ENCODE data around the gene SLC10A1.
"Not testable (repeated sequence)": the region's sequence is repeated elsewhere in the genome, so short reads cannot be mapped to it uniquely, and the experiment has no call there.

Gene SLC10A1

GRCh38 chr14:69822456-69822855 lies 25.4 kb upstream of the SLC10A1 start:
- Histone ChIP-seq H3K27me3 (ENCODE audit: control insufficient read depth, insufficient read depth, low read length) (no peaks in the 10 kb centered on the region), H3K36me3 (ENCODE audit: control insufficient read depth, insufficient read depth, low read length) (no peaks in the 10 kb centered on the region)

DNA sequence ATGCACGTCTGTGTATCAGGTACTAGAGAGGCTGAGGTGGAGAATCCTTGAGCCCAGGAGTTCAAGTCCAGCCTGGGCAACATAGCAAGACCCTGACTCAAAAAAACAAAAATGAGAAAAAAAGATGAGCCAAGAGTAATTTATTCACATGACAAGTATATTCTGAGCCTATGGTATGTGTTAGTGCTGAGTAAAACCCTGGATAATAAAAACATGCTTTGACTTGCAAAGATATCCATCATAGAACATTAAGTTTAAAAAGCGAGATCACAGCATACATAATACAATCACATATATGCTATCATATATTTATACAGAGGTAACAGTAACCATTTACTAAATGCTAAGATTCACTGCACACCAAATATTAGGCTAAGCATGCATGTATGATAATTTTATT lies 23.9 kb upstream of the SLC10A1 start:
- Histone ChIP-seq H3K9me3 (ENCODE audit: control insufficient read depth, insufficient read depth, low read length) (no peaks in the 10 kb centered on the region), H3K9ac (ENCODE audit: low read depth, low read length) (no peak overlapping the region), H3K27ac (ENCODE audit: low read depth, low read length) (no peak overlapping the region), H3K36me3 (ENCODE audit: control insufficient read depth, insufficient read depth, low read length) (no peaks in the 10 kb centered on the region), H3K27me3 (ENCODE audit: control insufficient read depth, insufficient read depth, low read length) (no peaks in the 10 kb centered on the region), H3K4me1 (ENCODE audit: control insufficient read depth, insufficient read depth, low read length) (peaks cover 5% of the 10 kb centered on the region; the same call in 1 of the 2 replicates), H3K4me3 (ENCODE audit: low read depth, low read length) (no peak overlapping the region)

More at GRCh38 chr14:69822456-69822855, 25.4 kb upstream of the SLC10A1 start:
- H3K4me1 ChIP-seq (ENCODE audit: control insufficient read depth, insufficient read depth, low read length): peaks cover 5% of the 10 kb centered on the region; the same call in 1 of the 2 replicates
- no peaks in the 10 kb centered on the region for H3K9me3 ChIP-seq (ENCODE audit: control insufficient read depth, insufficient read depth, low read length)
- H3K27ac ChIP-seq (ENCODE audit: low read depth, low read length): no peak overlapping the region
- H3K9ac ChIP-seq (ENCODE audit: low read depth, low read length): no peak overlapping the region
- H3K4me3 ChIP-seq (ENCODE audit: low read depth, low read length): no peak overlapping the region

GRCh38 chr14:69819607-69820006 lies 22.6 kb upstream of the SLC10A1 start:
- no peak overlapping the region for H3K27ac ChIP-seq (ENCODE audit: low read depth, low read length)
- H3K36me3 ChIP-seq (ENCODE audit: control insufficient read depth, insufficient read depth, low read length): no peaks in the 10 kb centered on the region
- H3K9me3 ChIP-seq (ENCODE audit: control insufficient read depth, insufficient read depth, low read length): no peaks in the 10 kb centered on the region
- no peak overlapping the region for H3K9ac ChIP-seq (ENCODE audit: low read depth, low read length)
- peaks cover 5% of the 10 kb centered on the region; the same call in 1 of the 2 replicates for H3K4me1 ChIP-seq (ENCODE audit: control insufficient read depth, insufficient read depth, low read length)
- H3K27me3 ChIP-seq (ENCODE audit: control insufficient read depth, insufficient read depth, low read length): no peaks in the 10 kb centered on the region
- no peak overlapping the region for H3K4me3 ChIP-seq (ENCODE audit: low read depth, low read length)

- no peaks in the 10 kb centered on the region for H3K9me3 ChIP-seq (ENCODE audit: control insufficient read depth, insufficient read depth, low read length)
- no peaks in the 10 kb centered on the region for H3K27me3 ChIP-seq (ENCODE audit: control insufficient read depth, insufficient read depth, low read length)
- no peaks in the 10 kb centered on the region for H3K36me3 ChIP-seq (ENCODE audit: control insufficient read depth, insufficient read depth, low read length)
- H3K4me3 ChIP-seq (ENCODE audit: low read depth, low read length): no peak overlapping the region
- no peak overlapping the region for H3K27ac ChIP-seq (ENCODE audit: low read depth, low read length)
- H3K9ac ChIP-seq (ENCODE audit: low read depth, low read length): no peak overlapping the region
- peaks cover 5% of the 10 kb centered on the region; the same call in 1 of the 2 replicates for H3K4me1 ChIP-seq (ENCODE audit: control insufficient read depth, insufficient read depth, low read length)
Measured at GRCh38 chr14:69818758-69819191, 21.7 kb upstream of the SLC10A1 start.

- no peaks in the 10 kb centered on the region for H3K36me3 ChIP-seq (ENCODE audit: control insufficient read depth, insufficient read depth, low read length)
- no peak overlapping the region for H3K27ac ChIP-seq (ENCODE audit: low read depth, low read length)
- H3K9me3 ChIP-seq (ENCODE audit: control insufficient read depth, insufficient read depth, low read length): no peaks in the 10 kb centered on the region
- no peak overlapping the region for H3K9ac ChIP-seq (ENCODE audit: low read depth, low read length)
- no peak overlapping the region for H3K4me3 ChIP-seq (ENCODE audit: low read depth, low read length)
- no peaks in the 10 kb centered on the region for H3K27me3 ChIP-seq (ENCODE audit: control insufficient read depth, insufficient read depth, low read length)
- H3K4me1 ChIP-seq (ENCODE audit: control insufficient read depth, insufficient read depth, low read length): peaks cover 5% of the 10 kb centered on the region; the same call in 1 of the 2 replicates
Measured at GRCh38 chr14:69816216-69816615, 19.2 kb upstream of the SLC10A1 start.

DNA sequence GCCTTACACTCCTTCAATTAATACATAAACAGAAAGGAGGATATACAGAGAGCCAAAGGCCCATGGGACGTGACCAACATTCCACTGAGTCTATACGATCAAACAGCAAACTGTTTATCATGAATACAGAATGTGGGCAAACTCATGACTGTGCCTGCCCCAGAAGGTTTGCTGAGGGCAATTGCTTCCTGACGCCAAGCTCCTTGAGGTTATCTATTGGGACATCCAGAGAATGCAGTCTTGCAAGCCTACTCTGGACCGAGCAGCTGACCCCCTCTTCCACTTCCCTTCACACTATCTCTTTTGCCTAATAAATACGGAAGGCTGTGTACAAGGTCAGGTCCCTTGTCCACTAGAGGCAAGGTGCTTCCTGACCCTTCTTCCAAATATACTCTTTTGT lies 18.5 kb upstream of the SLC10A1 start:
- Histone ChIP-seq H3K36me3 (ENCODE audit: control insufficient read depth, insufficient read depth, low read length) (no peaks in the 10 kb centered on the region), H3K9me3 (ENCODE audit: control insufficient read depth, insufficient read depth, low read length) (no peaks in the 10 kb centered on the region), H3K9ac (ENCODE audit: low read depth, low read length) (no peak overlapping the region), H3K27ac (ENCODE audit: low read depth, low read length) (no peak overlapping the region), H3K4me3 (ENCODE audit: low read depth, low read length) (no peak overlapping the region), H3K4me1 (ENCODE audit: control insufficient read depth, insufficient read depth, low read length) (peaks cover 5% of the 10 kb centered on the region; the same call in 1 of the 2 replicates), H3K27me3 (ENCODE audit: control insufficient read depth, insufficient read depth, low read length) (no peaks in the 10 kb centered on the region)

GRCh38 chr14:69814397-69814796 lies 17.4 kb upstream of the SLC10A1 start:
- H3K27me3 ChIP-seq (ENCODE audit: control insufficient read depth, insufficient read depth, low read length): no peaks in the 10 kb centered on the region

DNA sequence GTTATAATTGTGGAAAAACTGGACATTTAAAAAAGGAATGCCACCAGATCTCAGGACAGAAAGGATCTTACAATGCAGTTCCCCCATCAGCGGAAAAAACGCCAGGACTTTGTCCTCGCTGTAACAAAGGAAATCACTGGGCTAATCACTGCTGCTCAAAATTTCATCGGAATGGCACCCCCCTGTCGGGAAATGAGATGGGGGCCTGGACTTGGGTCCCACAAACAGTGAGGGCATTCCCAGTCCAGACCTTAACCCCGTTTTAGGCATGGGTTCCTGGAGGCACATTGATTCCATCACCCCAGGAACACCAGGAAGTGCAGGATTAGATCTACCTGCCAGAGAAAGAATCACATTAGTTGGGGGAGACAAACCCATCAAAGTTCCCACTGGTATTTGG lies 16.3 kb upstream of the SLC10A1 start:
- H3K36me3 ChIP-seq (ENCODE audit: control insufficient read depth, insufficient read depth, low read length); H3K27me3 ChIP-seq (ENCODE audit: control insufficient read depth, insufficient read depth, low read length); H3K9ac ChIP-seq (ENCODE audit: low read depth, low read length); H3K4me1 ChIP-seq (ENCODE audit: control insufficient read depth, insufficient read depth, low read length); H3K4me3 ChIP-seq (ENCODE audit: low read depth, low read length); H3K9me3 ChIP-seq (ENCODE audit: control insufficient read depth, insufficient read depth, low read length); H3K27ac ChIP-seq (ENCODE audit: low read depth, low read length): not testable (repeated sequence)

More at GRCh38 chr14:69814397-69814796, 17.4 kb upstream of the SLC10A1 start:
- no peaks in the 10 kb centered on the region for H3K36me3 ChIP-seq (ENCODE audit: control insufficient read depth, insufficient read depth, low read length)
- H3K4me1 ChIP-seq (ENCODE audit: control insufficient read depth, insufficient read depth, low read length): peaks cover 5% of the 10 kb centered on the region; the same call in 1 of the 2 replicates
- H3K9me3 ChIP-seq (ENCODE audit: control insufficient read depth, insufficient read depth, low read length): no peaks in the 10 kb centered on the region
- H3K27ac ChIP-seq (ENCODE audit: low read depth, low read length): no peak overlapping the region
- H3K9ac ChIP-seq (ENCODE audit: low read depth, low read length): no peak overlapping the region
- H3K4me3 ChIP-seq (ENCODE audit: low read depth, low read length): no peak overlapping the region

DNA sequence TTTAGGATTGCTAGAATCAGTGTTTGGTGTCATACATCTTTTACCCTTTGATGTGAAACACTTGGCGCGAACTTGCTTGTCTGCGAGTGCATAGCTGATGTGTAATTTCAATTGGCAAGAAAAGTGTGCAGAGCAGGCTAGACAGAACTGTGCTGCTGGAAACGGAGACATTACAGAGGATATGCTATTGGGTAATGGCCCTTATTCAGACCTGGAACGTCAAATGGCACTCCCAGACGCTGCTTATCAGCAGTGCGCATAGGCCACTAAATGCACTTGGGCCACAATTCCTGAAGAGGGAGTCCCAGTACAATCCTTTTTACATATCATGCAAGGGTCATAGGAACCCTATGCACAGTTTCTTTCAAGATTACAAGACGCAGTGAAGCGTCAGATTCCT lies 15.7 kb upstream of the SLC10A1 start:
- H3K27ac ChIP-seq (ENCODE audit: low read depth, low read length): no peak overlapping the region

DNA sequence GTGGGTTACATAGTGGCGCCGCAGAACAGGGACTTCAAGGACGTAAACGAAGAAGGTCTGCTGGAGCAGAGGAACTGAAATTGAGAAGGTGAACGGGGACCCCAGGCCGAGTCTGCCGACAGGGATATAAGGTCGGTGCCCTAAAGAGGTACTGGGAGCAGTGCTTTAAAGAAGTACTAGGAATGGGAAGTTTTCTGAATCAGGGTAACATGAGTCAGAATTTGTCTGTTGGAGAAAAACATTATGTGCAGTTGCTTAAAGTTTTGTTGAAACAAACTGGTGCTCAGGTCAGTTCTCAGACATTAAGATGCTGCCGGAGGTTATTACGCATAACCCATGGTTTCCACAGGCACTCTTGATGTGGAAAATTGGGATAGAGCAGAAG lies 14.8 kb upstream of the SLC10A1 start:
- no peaks in the 10 kb centered on the region for H3K4me1 ChIP-seq (ENCODE audit: control insufficient read depth, insufficient read depth, low read length)
- no peak overlapping the region for H3K27ac ChIP-seq (ENCODE audit: low read depth, low read length)
- no peaks in the 10 kb centered on the region for H3K9me3 ChIP-seq (ENCODE audit: control insufficient read depth, insufficient read depth, low read length)
- H3K4me3 ChIP-seq (ENCODE audit: low read depth, low read length): no peak overlapping the region
- H3K9ac ChIP-seq (ENCODE audit: low read depth, low read length): no peak overlapping the region
- no peaks in the 10 kb centered on the region for H3K36me3 ChIP-seq (ENCODE audit: control insufficient read depth, insufficient read depth, low read length)
- no peaks in the 10 kb centered on the region for H3K27me3 ChIP-seq (ENCODE audit: control insufficient read depth, insufficient read depth, low read length)

More for the DNA sequence above, 15.7 kb upstream of the SLC10A1 start:
- Histone ChIP-seq H3K36me3 (ENCODE audit: control insufficient read depth, insufficient read depth, low read length) (no peaks in the 10 kb centered on the region), H3K9me3 (ENCODE audit: control insufficient read depth, insufficient read depth, low read length) (no peaks in the 10 kb centered on the region), H3K27me3 (ENCODE audit: control insufficient read depth, insufficient read depth, low read length) (no peaks in the 10 kb centered on the region), H3K9ac (ENCODE audit: low read depth, low read length) (no peak overlapping the region), H3K4me1 (ENCODE audit: control insufficient read depth, insufficient read depth, low read length) (no peaks in the 10 kb centered on the region), H3K4me3 (ENCODE audit: low read depth, low read length) (no peak overlapping the region)

- Histone ChIP-seq H3K27me3 (ENCODE audit: control insufficient read depth, insufficient read depth, low read length) (no peaks in the 10 kb centered on the region), H3K4me1 (ENCODE audit: control insufficient read depth, insufficient read depth, low read length) (no peaks in the 10 kb centered on the region), H3K4me3 (ENCODE audit: low read depth, low read length) (no peak overlapping the region)
Measured at GRCh38 chr14:69811227-69811867, 14.3 kb upstream of the SLC10A1 start.

More at GRCh38 chr14:69811227-69811867, 14.3 kb upstream of the SLC10A1 start:
- H3K9me3 ChIP-seq (ENCODE audit: control insufficient read depth, insufficient read depth, low read length): no peaks in the 10 kb centered on the region
- H3K36me3 ChIP-seq (ENCODE audit: control insufficient read depth, insufficient read depth, low read length): no peaks in the 10 kb centered on the region
- no peak overlapping the region for H3K27ac ChIP-seq (ENCODE audit: low read depth, low read length)
- H3K9ac ChIP-seq (ENCODE audit: low read depth, low read length): no peak overlapping the region
